ENCODE data around the gene LDHAL6B. TPM values are rescaled to one million over a fixed set of nuclear protein-coding genes. Genes with fewer than 3 reads are reported as not detected.

The LDHAL6B gene
- total and polyA plus RNA-seq, 2 of the 8 experiments (the other 6 are each of a cell fraction or from before 2014, with no cell fraction given): not detected

GRCh38 chr15:59229015-59229414 is 22.4 kb downstream of the LDHAL6B start:
- DNase-seq (ENCODE audit: low read depth in 1 of 2, low spot score in 2 of 2) (no peak), FAIRE-seq (no peak)
- Histone ChIP-seq H3K4me3 (ENCODE audit: extremely low read depth in 1 of 4, insufficient read depth in 2 of 4, low read depth in 3 of 4, low read length in 4 of 4) (no peak overlapping the region), H3K9me3 (ENCODE audit: insufficient read depth in 2 of 2, low read depth in 1 of 2, low read length in 1 of 2) (no peaks in the 10 kb centered on the region), H3K56ac (replicated peaks; ENCODE audit: insufficient read length, low read depth, low read length) (no peak overlapping the region), H2AK5ac (ENCODE audit: low read depth, low read length) (no peak overlapping the region), H3K27ac (ENCODE audit: low read depth, low read length) (no peak overlapping the region), H4K8ac (ENCODE audit: extremely low read depth, insufficient read depth, low read length) (no peak overlapping the region), H2BK15ac (ENCODE audit: low read length) (no peak overlapping the region), H3K79me1 (ENCODE audit: low read depth, low read length) (no peaks in the 10 kb centered on the region), H3K14ac (ENCODE audit: insufficient read length) (no peak overlapping the region), H3K36me3 (ENCODE audit: control insufficient read depth in 2 of 4, insufficient read depth in 4 of 4, low read length in 3 of 4) (peaks cover 2 to 24% (median 4%) of the 10 kb centered on the region in 4 experiments; a peak in 4 of 8 replicates), H2BK20ac (ENCODE audit: low read length) (no peak overlapping the region), H3K23ac (ENCODE audit: insufficient read length) (no peak overlapping the region), H3K9ac (replicated peaks in 1 of 4; ENCODE audit: extremely low read depth in 1 of 4, low read depth in 3 of 4, low read length in 3 of 4) (no peak overlapping the region), H3K23me2 (ENCODE audit: low read depth, low read length) (no peaks in the 10 kb centered on the region), H2BK5ac (ENCODE audit: low read depth, low read length) (no peak overlapping the region), H2BK120ac (replicated peaks; ENCODE audit: low read depth, low read length) (no peak overlapping the region), H2AFZ (ENCODE audit: low read length) (no peak overlapping the region), H3K79me2 (ENCODE audit: control insufficient read depth in 1 of 2, insufficient read depth in 2 of 2, low read length in 2 of 2) (no peaks in the 10 kb centered on the region), H3K4me1 (replicated peaks in 1 of 4; ENCODE audit: control insufficient read depth in 3 of 4, insufficient read depth in 4 of 4, low read length in 3 of 4) (no peaks in the 10 kb centered on the region; a peak in 1 of 7 replicates), H4K5ac (ENCODE audit: insufficient read length, low read depth, low read length) (no peak overlapping the region), H3K27me3 (replicated peaks in 1 of 4; ENCODE audit: control insufficient read depth in 3 of 4, extremely low read depth in 1 of 4, insufficient read depth in 3 of 4, low read length in 3 of 4) (no peaks in the 10 kb centered on the region), H3K4ac (replicated peaks; ENCODE audit: insufficient read length, low read depth, low read length) (no peak overlapping the region), H3K4me2 (ENCODE audit: insufficient read depth in 1 of 2, low read depth in 2 of 2, low read length in 2 of 2) (no peak overlapping the region), H4K20me1 (replicated peaks in 1 of 2; ENCODE audit: control insufficient read depth in 1 of 2, insufficient read depth in 2 of 2, low read length in 2 of 2) (peaks cover 0 to 2% of the 10 kb centered on the region in 2 experiments), H2BK12ac (ENCODE audit: low read depth, low read length) (no peak overlapping the region), H4K91ac (replicated peaks; ENCODE audit: insufficient read length, low read length) (no peak overlapping the region), H3K18ac (ENCODE audit: extremely low read depth, low read length) (no peak overlapping the region)
- CTCF ChIA-PET (ENCODE audit: partially characterized antibody): interaction anchor here (0.7 to 1.3 kb wide), 3 partner anchors 11 to 18 kb away, joined by 3 to 4 read pairs (median 4); no protein-coding TSS in a partner anchor
- WGBS, 2 experiments (ENCODE audit: extremely low coverage in 1 of 2, insufficient coverage in 1 of 2, insufficient read length in 1 of 2, insufficient replicate concordance in 2 of 2, low coverage in 1 of 2, low lambda C conversion rate in 2 of 2, missing lambda C conversion rate in 1 of 2): 87% methylated on average over 4 of the region's 4 CpGs; no CpG with 5 or more reads in 1 of the 2 experiments
- POLR2A ChIA-PET (ENCODE audit: partially characterized antibody): interaction anchor here (0.8 kb wide), 1 partner anchor 77 kb away, joined by 3 read pairs; no protein-coding TSS in a partner anchor
- TF ChIP-seq SIRT6 (IDR thresholded peaks at IDR 0.05; ENCODE audit: low read length) (no peak), HDAC2 (IDR thresholded peaks at IDR 0.05; ENCODE audit: borderline replicate concordance in 1 of 2, low read depth in 2 of 2, low read length in 2 of 2) (no peak)

All from H1 (cell line).